WTC11 (cell line): ENCODE data around the gene PDE8A.

ENCODE experiments used
- CREB1 ChIP-seq: sonication (generic); formaldehyde crosslinking; IDR thresholded peaks from 2 replicates; pipeline ENCODE4 v1.8.0; 2023; ENCODE audit warnings: mild to moderate bottlenecking, missing genetic modification reagents
- CREM ChIP-seq: sonication (generic); formaldehyde crosslinking; IDR thresholded peaks from 2 replicates; pipeline ENCODE4 v1.8.1; 2022; ENCODE audit warnings: mild to moderate bottlenecking, missing genetic modification reagents, moderate library complexity
- FOXJ3 ChIP-seq: sonication (generic); formaldehyde crosslinking; IDR thresholded peaks from 2 replicates; pipeline ENCODE4 v1.9.0; 2021; ENCODE audit warnings: missing genetic modification reagents, mild to moderate bottlenecking, borderline replicate concordance
- GABPB1 ChIP-seq: sonication (generic); formaldehyde crosslinking; IDR thresholded peaks from 2 replicates; pipeline ENCODE4 v1.8.1; 2023; ENCODE audit warnings: mild to moderate bottlenecking, missing genetic modification reagents
- JUN ChIP-seq: sonication (generic); formaldehyde crosslinking; IDR thresholded peaks from 2 replicates; pipeline ENCODE4 v1.8.0; 2023; ENCODE audit warnings: mild to moderate bottlenecking, missing genetic modification reagents
- MYBL2 ChIP-seq: sonication (generic); formaldehyde crosslinking; IDR thresholded peaks from 2 replicates; pipeline ENCODE4 v1.8.1; 2023; ENCODE audit warnings: mild to moderate bottlenecking, moderate library complexity, missing genetic modification reagents
- NR3C1 ChIP-seq: sonication (generic); formaldehyde crosslinking; conservative IDR thresholded peaks from 2 replicates; pipeline ENCODE4 v1.8.1; 2023; ENCODE audit warnings: low read depth, mild to moderate bottlenecking, missing genetic modification reagents
- ZNF121 ChIP-seq: sonication (generic); formaldehyde crosslinking; IDR thresholded peaks from 2 replicates; pipeline ENCODE4 v1.8.0; 2023; ENCODE audit warnings: missing genetic modification reagents
- TF ChIP-seq, protein P1 (sequence below): fragments of 200-600 bp; IDR thresholded peaks from 2 replicates; pipeline ENCODE4 v1.8.0; 2022; ENCODE audit warnings: antibody characterized with exemption
- TF ChIP-seq, protein P2 (sequence below): sonication (generic); formaldehyde crosslinking; IDR thresholded peaks from 2 replicates; pipeline ENCODE4 v1.8.1; 2022; ENCODE audit warnings: low read depth, missing genetic modification reagents, borderline replicate concordance
- TF ChIP-seq, protein P3 (sequence below): sonication (generic); formaldehyde crosslinking; IDR thresholded peaks from 2 replicates; pipeline ENCODE4 v1.8.1; 2023; ENCODE audit warnings: mild to moderate bottlenecking, missing genetic modification reagents, moderate library complexity
- TF ChIP-seq, protein P4 (sequence below): sonication (generic); formaldehyde crosslinking; conservative IDR thresholded peaks from 2 replicates; pipeline ENCODE4 v1.8.1; 2022; ENCODE audit warnings: mild to moderate bottlenecking, missing genetic modification reagents
- TF ChIP-seq, protein P5 (sequence below): fragments of 250-450 bp; sonication (Bioruptor Pico); IDR thresholded peaks from 2 replicates; pipeline ENCODE4 v2.1.2; 2022; ENCODE audit warnings: mild to moderate bottlenecking, moderate library complexity

DNA sequence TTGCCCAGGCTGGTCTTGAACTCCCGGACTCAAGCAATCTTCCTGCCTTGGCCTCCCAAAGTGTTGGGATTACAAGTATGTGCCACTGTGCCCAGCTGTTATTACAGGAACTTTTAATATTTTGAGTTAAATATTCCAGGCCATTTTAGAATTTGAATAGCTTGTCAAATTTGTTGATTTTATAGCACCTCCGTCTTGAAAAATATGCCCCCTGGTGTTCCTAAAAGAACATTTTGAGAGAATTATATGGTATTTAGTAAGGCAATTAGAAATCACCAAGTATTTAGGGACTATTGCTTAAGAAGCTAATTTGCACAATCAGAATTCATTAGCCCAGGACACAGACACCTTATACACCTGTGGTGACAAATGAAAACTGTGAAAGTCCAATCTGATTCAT lies 23.7 kb downstream of the PDE8A start:
- TF ChIP-seq, protein P1, sequence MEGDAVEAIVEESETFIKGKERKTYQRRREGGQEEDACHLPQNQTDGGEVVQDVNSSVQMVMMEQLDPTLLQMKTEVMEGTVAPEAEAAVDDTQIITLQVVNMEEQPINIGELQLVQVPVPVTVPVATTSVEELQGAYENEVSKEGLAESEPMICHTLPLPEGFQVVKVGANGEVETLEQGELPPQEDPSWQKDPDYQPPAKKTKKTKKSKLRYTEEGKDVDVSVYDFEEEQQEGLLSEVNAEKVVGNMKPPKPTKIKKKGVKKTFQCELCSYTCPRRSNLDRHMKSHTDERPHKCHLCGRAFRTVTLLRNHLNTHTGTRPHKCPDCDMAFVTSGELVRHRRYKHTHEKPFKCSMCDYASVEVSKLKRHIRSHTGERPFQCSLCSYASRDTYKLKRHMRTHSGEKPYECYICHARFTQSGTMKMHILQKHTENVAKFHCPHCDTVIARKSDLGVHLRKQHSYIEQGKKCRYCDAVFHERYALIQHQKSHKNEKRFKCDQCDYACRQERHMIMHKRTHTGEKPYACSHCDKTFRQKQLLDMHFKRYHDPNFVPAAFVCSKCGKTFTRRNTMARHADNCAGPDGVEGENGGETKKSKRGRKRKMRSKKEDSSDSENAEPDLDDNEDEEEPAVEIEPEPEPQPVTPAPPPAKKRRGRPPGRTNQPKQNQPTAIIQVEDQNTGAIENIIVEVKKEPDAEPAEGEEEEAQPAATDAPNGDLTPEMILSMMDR: no peak
- TF ChIP-seq, protein P2, sequence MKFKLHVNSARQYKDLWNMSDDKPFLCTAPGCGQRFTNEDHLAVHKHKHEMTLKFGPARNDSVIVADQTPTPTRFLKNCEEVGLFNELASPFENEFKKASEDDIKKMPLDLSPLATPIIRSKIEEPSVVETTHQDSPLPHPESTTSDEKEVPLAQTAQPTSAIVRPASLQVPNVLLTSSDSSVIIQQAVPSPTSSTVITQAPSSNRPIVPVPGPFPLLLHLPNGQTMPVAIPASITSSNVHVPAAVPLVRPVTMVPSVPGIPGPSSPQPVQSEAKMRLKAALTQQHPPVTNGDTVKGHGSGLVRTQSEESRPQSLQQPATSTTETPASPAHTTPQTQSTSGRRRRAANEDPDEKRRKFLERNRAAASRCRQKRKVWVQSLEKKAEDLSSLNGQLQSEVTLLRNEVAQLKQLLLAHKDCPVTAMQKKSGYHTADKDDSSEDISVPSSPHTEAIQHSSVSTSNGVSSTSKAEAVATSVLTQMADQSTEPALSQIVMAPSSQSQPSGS (CRISPR knock-in tag): no peak
- TF ChIP-seq CREM (CRISPR knock-in tag): no peak
- TF ChIP-seq MYBL2 (CRISPR knock-in tag): no peak
- no peak for TF ChIP-seq CREB1
- no peak for TF ChIP-seq ZNF121 (CRISPR knock-in tag)
- no peak for TF ChIP-seq GABPB1 (CRISPR knock-in tag)
- TF ChIP-seq, protein P3, sequence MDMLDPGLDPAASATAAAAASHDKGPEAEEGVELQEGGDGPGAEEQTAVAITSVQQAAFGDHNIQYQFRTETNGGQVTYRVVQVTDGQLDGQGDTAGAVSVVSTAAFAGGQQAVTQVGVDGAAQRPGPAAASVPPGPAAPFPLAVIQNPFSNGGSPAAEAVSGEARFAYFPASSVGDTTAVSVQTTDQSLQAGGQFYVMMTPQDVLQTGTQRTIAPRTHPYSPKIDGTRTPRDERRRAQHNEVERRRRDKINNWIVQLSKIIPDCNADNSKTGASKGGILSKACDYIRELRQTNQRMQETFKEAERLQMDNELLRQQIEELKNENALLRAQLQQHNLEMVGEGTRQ (CRISPR knock-in tag): no peak
- no peak for TF ChIP-seq FOXJ3 (CRISPR knock-in tag)
- TF ChIP-seq JUN (CRISPR knock-in tag): no peak
- TF ChIP-seq, protein P4, sequence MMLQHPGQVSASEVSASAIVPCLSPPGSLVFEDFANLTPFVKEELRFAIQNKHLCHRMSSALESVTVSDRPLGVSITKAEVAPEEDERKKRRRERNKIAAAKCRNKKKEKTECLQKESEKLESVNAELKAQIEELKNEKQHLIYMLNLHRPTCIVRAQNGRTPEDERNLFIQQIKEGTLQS: no peak
- TF ChIP-seq, protein P5, sequence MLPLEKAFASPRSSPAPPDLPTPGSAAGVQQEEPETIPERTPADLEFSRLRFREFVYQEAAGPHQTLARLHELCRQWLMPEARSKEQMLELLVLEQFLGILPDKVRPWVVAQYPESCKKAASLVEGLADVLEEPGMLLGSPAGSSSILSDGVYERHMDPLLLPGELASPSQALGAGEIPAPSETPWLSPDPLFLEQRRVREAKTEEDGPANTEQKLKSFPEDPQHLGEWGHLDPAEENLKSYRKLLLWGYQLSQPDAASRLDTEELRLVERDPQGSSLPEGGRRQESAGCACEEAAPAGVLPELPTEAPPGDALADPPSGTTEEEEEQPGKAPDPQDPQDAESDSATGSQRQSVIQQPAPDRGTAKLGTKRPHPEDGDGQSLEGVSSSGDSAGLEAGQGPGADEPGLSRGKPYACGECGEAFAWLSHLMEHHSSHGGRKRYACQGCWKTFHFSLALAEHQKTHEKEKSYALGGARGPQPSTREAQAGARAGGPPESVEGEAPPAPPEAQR (CRISPR knock-in tag): no peak
- no peak for TF ChIP-seq NR3C1 (CRISPR knock-in tag)
